Nephron progenitor cell (in vitro differentiated cells): ENCODE data around the gene MINPP1.

Experiments
- DNase-seq: peaks from one replicate; pipeline ENCODE4 v3.0.0; 2021
- H3K27ac Mint-ChIP-seq: 2 replicates; pipeline ENCODE4 v1.8.0; 2021; ENCODE audit warnings: mild to moderate bottlenecking, moderate library complexity, mixed read lengths
- H3K27me3 Mint-ChIP-seq: 2 replicates; pipeline ENCODE4 v1.8.0; 2021; ENCODE audit warnings: mild to moderate bottlenecking, low read depth, mixed read lengths; ENCODE audit not compliant: poor library complexity
- H3K36me3 Mint-ChIP-seq: 2 replicates; pipeline ENCODE4 v1.8.0; 2021; ENCODE audit warnings: low read depth, mixed read lengths
- H3K4me1 Mint-ChIP-seq: 2 replicates; pipeline ENCODE4 v1.8.0; 2021; ENCODE audit warnings: mixed read lengths
- H3K4me3 Mint-ChIP-seq: 2 replicates; pipeline ENCODE4 v1.8.0; 2021; ENCODE audit warnings: mild to moderate bottlenecking, moderate library complexity, mixed read lengths
- H3K9me3 Mint-ChIP-seq: 2 replicates; pipeline ENCODE4 v1.8.0; 2021; ENCODE audit warnings: mild to moderate bottlenecking, moderate library complexity, mixed read lengths
- CTCF ChIP-seq: fragments of 200-600 bp; sonication (generic); IDR thresholded peaks from 2 replicates; pipeline ENCODE4 v1.5.0; 2021; ENCODE audit warnings: antibody characterized with exemption

Gene MINPP1

GRCh38 chr10:87538092-87539015, 33.7 kb downstream of the MINPP1 start:
- Mint-ChIP-seq H3K9me3 (peaks cover 22% of the 10 kb centered on the region), H3K4me3 (no peak overlapping the region), H3K4me1 (no peaks in the 10 kb centered on the region), H3K36me3 (peaks cover 77% of the 10 kb centered on the region), H3K27ac (peak overlapping the region; percentile 43), H3K27me3 (no peaks in the 10 kb centered on the region)
- no peak for TF ChIP-seq CTCF
- no peak for DNase-seq

- peaks cover 78% of the 10 kb centered on the region for H3K36me3 Mint-ChIP-seq
- H3K27me3 Mint-ChIP-seq: no peaks in the 10 kb centered on the region
- no peak overlapping the region for H3K27ac Mint-ChIP-seq
- DNase-seq: no peak
- no peak overlapping the region for H3K4me3 Mint-ChIP-seq
- peaks cover 22% of the 10 kb centered on the region for H3K9me3 Mint-ChIP-seq
- no peak for TF ChIP-seq CTCF
- H3K4me1 Mint-ChIP-seq: no peaks in the 10 kb centered on the region
Observed at GRCh38 chr10:87541114-87541513, 36.4 kb downstream of the MINPP1 start.

- Mint-ChIP-seq H3K27me3 (no peaks in the 10 kb centered on the region), H3K4me3 (no peak overlapping the region), H3K9me3 (peaks cover 22% of the 10 kb centered on the region), H3K27ac (no peak overlapping the region), H3K4me1 (no peaks in the 10 kb centered on the region), H3K36me3 (peaks cover 60% of the 10 kb centered on the region)
- no peak for TF ChIP-seq CTCF
- DNase-seq: no peak
Observed at GRCh38 chr10:87544721-87545120, 40.0 kb downstream of the MINPP1 start.

GRCh38 chr10:87545783-87546182, 41.1 kb downstream of the MINPP1 start:
- Mint-ChIP-seq H3K4me3 (no peak overlapping the region), H3K4me1 (peaks cover 4% of the 10 kb centered on the region), H3K36me3 (peaks cover 54% of the 10 kb centered on the region), H3K9me3 (peaks cover 26% of the 10 kb centered on the region), H3K27ac (no peak overlapping the region), H3K27me3 (peaks cover 4% of the 10 kb centered on the region)
- TF ChIP-seq CTCF: no peak
- DNase-seq: no peak

- Mint-ChIP-seq H3K27ac (no peak overlapping the region), H3K4me3 (no peak overlapping the region), H3K9me3 (peaks cover 25% of the 10 kb centered on the region), H3K36me3 (peaks cover 54% of the 10 kb centered on the region), H3K27me3 (peaks cover 4% of the 10 kb centered on the region), H3K4me1 (peaks cover 5% of the 10 kb centered on the region)
- no peak for TF ChIP-seq CTCF
- DNase-seq: no peak
Observed at GRCh38 chr10:87546210-87546609, 41.5 kb downstream of the MINPP1 start.

- Mint-ChIP-seq H3K4me3 (no peak overlapping the region), H3K4me1 (peaks cover 5% of the 10 kb centered on the region), H3K27ac (no peak overlapping the region), H3K36me3 (peaks cover 50% of the 10 kb centered on the region), H3K9me3 (peaks cover 17% of the 10 kb centered on the region), H3K27me3 (peaks cover 4% of the 10 kb centered on the region)
- no peak for DNase-seq
- no peak for TF ChIP-seq CTCF
Observed at GRCh38 chr10:87546971-87547413, 42.3 kb downstream of the MINPP1 start.
